Thyroid gland (tissue), 4 donors: Measurements from ENCODE around the gene EPHA2.

Source experiments
- CTCF ChIP-seq, 6 experiments: fragments of 200-600 bp in 3 of 6; fragments of 450-650 bp in 3 of 6; sonication (generic) in 3 of 6; IDR thresholded peaks; one replicate each; pipeline ENCODE4 v1.5.1; 2016 to 2019; ENCODE audit warnings: antibody characterized with exemption in 6 of 6, mild to moderate bottlenecking in 2 of 6, inconsistent platforms in 1 of 6, moderate library complexity in 1 of 6
- POLR2A ChIP-seq, 2 donors: fragments of 450-650 bp; IDR thresholded peaks; one replicate each; pipeline ENCODE4 v1.6.1; 2017; ENCODE audit warnings: antibody characterized with exemption in 2 of 2, mild to moderate bottlenecking in 2 of 2, moderate library complexity in 1 of 2

GRCh38 chr1:16115468-16115983, 40.3 kb downstream of the EPHA2 start:
- TF ChIP-seq CTCF (IDR thresholded peaks at IDR 0.05) (no peak), POLR2A (IDR thresholded peaks at IDR 0.05) (no peak)
